GM12801 (cell line): ENCODE measurements around the gene ITIH6.

Experiments used
- CTCF ChIP-seq: IDR thresholded peaks from one replicate; pipeline ENCODE4 v1.5.1; 2011; ENCODE audit warnings: control low read depth; ENCODE audit not compliant: insufficient read length; ENCODE audit errors: extremely low read depth

ITIH6 gene

GRCh38 chrX:54754854-54755253 lies 43.2 kb downstream of the ITIH6 start:
- TF ChIP-seq CTCF = no peak

- no peak for TF ChIP-seq CTCF
Measured at GRCh38 chrX:54748626-54749025, 49.4 kb downstream of the ITIH6 start.

GRCh38 chrX:54747733-54748393 lies 50.2 kb downstream of the ITIH6 start:
- TF ChIP-seq CTCF = no peak

GRCh38 chrX:54746928-54747327 lies 51.1 kb downstream of the ITIH6 start:
- TF ChIP-seq CTCF = no peak

- TF ChIP-seq CTCF = no peak
Measured at GRCh38 chrX:54745676-54746075, 52.4 kb downstream of the ITIH6 start.

- TF ChIP-seq CTCF = no peak
Measured at GRCh38 chrX:54721424-54721823, 76.6 kb downstream of the ITIH6 start.

- TF ChIP-seq CTCF = no peak
Measured at GRCh38 chrX:54715621-54716020, 82.4 kb downstream of the ITIH6 start.
